ENCODE measurements around the gene BCL2L1.

DNA sequence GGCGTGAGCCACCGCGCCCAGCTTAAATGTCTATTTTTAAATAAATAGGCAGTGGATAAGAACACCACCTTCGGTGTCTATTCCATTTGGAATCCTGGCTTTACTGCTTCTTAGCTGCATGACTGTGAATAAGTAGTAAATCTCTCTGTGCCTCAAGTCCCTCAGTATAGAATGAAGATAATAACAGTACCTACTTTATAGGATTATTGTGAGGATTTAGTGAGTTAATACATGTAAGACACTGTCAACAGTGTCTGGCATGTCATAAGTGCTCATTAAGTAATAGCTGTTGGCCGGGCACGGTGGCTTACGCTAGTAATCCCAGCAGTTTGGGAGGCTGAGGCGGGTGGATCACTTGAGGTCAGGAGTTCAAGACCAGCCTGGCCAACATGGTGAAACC lies 26.6 kb upstream of the BCL2L1 start:
- TF ChIP-seq, protein P1, sequence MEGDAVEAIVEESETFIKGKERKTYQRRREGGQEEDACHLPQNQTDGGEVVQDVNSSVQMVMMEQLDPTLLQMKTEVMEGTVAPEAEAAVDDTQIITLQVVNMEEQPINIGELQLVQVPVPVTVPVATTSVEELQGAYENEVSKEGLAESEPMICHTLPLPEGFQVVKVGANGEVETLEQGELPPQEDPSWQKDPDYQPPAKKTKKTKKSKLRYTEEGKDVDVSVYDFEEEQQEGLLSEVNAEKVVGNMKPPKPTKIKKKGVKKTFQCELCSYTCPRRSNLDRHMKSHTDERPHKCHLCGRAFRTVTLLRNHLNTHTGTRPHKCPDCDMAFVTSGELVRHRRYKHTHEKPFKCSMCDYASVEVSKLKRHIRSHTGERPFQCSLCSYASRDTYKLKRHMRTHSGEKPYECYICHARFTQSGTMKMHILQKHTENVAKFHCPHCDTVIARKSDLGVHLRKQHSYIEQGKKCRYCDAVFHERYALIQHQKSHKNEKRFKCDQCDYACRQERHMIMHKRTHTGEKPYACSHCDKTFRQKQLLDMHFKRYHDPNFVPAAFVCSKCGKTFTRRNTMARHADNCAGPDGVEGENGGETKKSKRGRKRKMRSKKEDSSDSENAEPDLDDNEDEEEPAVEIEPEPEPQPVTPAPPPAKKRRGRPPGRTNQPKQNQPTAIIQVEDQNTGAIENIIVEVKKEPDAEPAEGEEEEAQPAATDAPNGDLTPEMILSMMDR (IDR thresholded peaks at IDR 0.05) = no peak
- TF ChIP-seq POLR2A (IDR thresholded peaks at IDR 0.05) (no peak), POLR2AphosphoS5 (IDR thresholded peaks at IDR 0.05; ENCODE audit: insufficient read depth in 1 of 2, low read depth in 1 of 2) (no peak)

All from vagina (tissue), 2 donors.